GM23248 (cell line): ENCODE measurements around the gene COL4A4. TPM values are rescaled to one million over a fixed set of nuclear protein-coding genes. Genes with fewer than 3 reads are reported as not detected.
A peak's percentile ranks its signal among the peaks of the same experiment; 100 is the strongest.

ENCODE experiments used
- DNase-seq: peaks from one replicate; pipeline ENCODE4 v3.0.0-alpha.2; 2015
- H2AFZ ChIP-seq: fragments of 200-600 bp; sonication (generic); 2 replicates; pipeline ENCODE4 v1.6.1; 2016; ENCODE audit warnings: antibody characterized with exemption
- H3F3A ChIP-seq: fragments of 200-600 bp; sonication (generic); 2 replicates; pipeline ENCODE4 v1.6.1; 2016; ENCODE audit warnings: mild to moderate bottlenecking, antibody characterized with exemption, mixed run types; ENCODE audit not compliant: insufficient read depth
- H3K27ac ChIP-seq: fragments of 200-600 bp; sonication (generic); 2 replicates; pipeline ENCODE4 v1.5.1; 2016; ENCODE audit warnings: mild to moderate bottlenecking
- H3K27me3 ChIP-seq: fragments of 200-600 bp; sonication (generic); replicated peaks from 2 replicates; pipeline ENCODE4 v1.6.1; 2016; ENCODE audit warnings: mild to moderate bottlenecking; ENCODE audit not compliant: insufficient read depth
- H3K36me3 ChIP-seq: fragments of 200-600 bp; sonication (generic); 2 replicates; pipeline ENCODE4 v1.6.1; 2016; ENCODE audit warnings: low read depth, mild to moderate bottlenecking
- H3K4me1 ChIP-seq: fragments of 200-600 bp; sonication (generic); 2 replicates; pipeline ENCODE4 v1.6.1; 2016; ENCODE audit warnings: mild to moderate bottlenecking; ENCODE audit not compliant: insufficient read depth
- H3K4me2 ChIP-seq: fragments of 200-600 bp; sonication (generic); one replicate; pipeline ENCODE4 v1.6.1; 2016; ENCODE audit warnings: mild to moderate bottlenecking; ENCODE audit not compliant: unreplicated experiment
- H3K4me3 ChIP-seq: fragments of 200-600 bp; sonication (generic); 2 replicates; pipeline ENCODE4 v1.5.1; 2016; ENCODE audit warnings: mild to moderate bottlenecking
- H3K79me2 ChIP-seq: fragments of 200-600 bp; sonication (generic); 2 replicates; pipeline ENCODE4 v1.6.1; 2016; ENCODE audit warnings: mild to moderate bottlenecking; ENCODE audit not compliant: insufficient read depth
- H3K9ac ChIP-seq: fragments of 200-600 bp; sonication (generic); 2 replicates; pipeline ENCODE4 v1.6.1; 2016; ENCODE audit warnings: mild to moderate bottlenecking
- H3K9me2 ChIP-seq: fragments of 200-600 bp; sonication (generic); 2 replicates; pipeline ENCODE4 v1.6.1; 2016; ENCODE audit warnings: mixed run types, mild to moderate bottlenecking, moderate library complexity; ENCODE audit not compliant: insufficient read depth
- H3K9me3 ChIP-seq: fragments of 200-600 bp; sonication (generic); one replicate; pipeline ENCODE4 v1.6.1; 2017; ENCODE audit warnings: low read depth
- H4K20me1 ChIP-seq: fragments of 200-600 bp; sonication (generic); 2 replicates; pipeline ENCODE4 v1.6.0; 2016; ENCODE audit not compliant: insufficient read depth
- EZH2 ChIP-seq: fragments of 200-600 bp; sonication (generic); IDR thresholded peaks from 2 replicates; pipeline ENCODE4 v1.6.1; 2018; ENCODE audit warnings: antibody characterized with exemption, mild to moderate bottlenecking; ENCODE audit not compliant: insufficient read depth, poor library complexity, severe bottlenecking
- EZH2phosphoT487 ChIP-seq: fragments of 200-600 bp; sonication (generic); IDR thresholded peaks from 2 replicates; pipeline ENCODE4 v1.6.1; 2018; ENCODE audit warnings: antibody characterized with exemption, moderate library complexity, mild to moderate bottlenecking, low read depth; ENCODE audit not compliant: insufficient read depth
- WGBS, 2 experiments: methylation state at CpG; one replicate each; pipeline ENCODE4 v1.1.6; 2015 to 2017; ENCODE audit warnings: low lambda C conversion rate in 2 of 2, low coverage in 1 of 2; ENCODE audit errors: missing lambda C conversion rate in 2 of 2; 5-methylcytosine and 5-hydroxymethylcytosine counted together
- in situ Hi-C: fragments of 300-500 bp; cut with MboI; formaldehyde crosslinking; loops from 2 replicates; pipeline ENCODE4 v1.15.0; 2020
- polyA plus RNA-seq: library from polyadenylated mRNA; unstranded; fragments of >200 nt; fragmentation: Nextera tagmentation; extraction: Ambion mirVana; gene quantifications from 2 replicates; pipeline ENCODE4 v1.2.1, GENCODE V29; 2016
- total RNA-seq: library from RNA; depleted of rRNA; stranded (reverse); fragments of >200 nt; shearing (Covaris generic); gene quantifications from 2 replicates; pipeline ENCODE4 v1.2.3, GENCODE V29; 2014

Gene COL4A4
- total and polyA plus RNA-seq, 2 experiments from 2014 or later, result 0.36 to 0.76 TPM

GRCh38 chr2:227201771-227202170, 37.8 kb upstream of the COL4A4 start:
- H3K9me3 ChIP-seq, result no peaks in the 10 kb centered on the region
- no peak overlapping the region for H2AFZ ChIP-seq
- no peaks in the 10 kb centered on the region for H3K4me1 ChIP-seq
- H3K27ac ChIP-seq, result no peak overlapping the region
- DNase-seq, result no peak
- TF ChIP-seq EZH2 (no peak), EZH2phosphoT487 (no peak)
- no peak overlapping the region for H3K9ac ChIP-seq
- in situ Hi-C loops, result no loop called here
- H3F3A ChIP-seq, result no peaks in the 10 kb centered on the region
- no peaks in the 10 kb centered on the region for H3K79me2 ChIP-seq
- no peaks in the 10 kb centered on the region for H4K20me1 ChIP-seq
- no peaks in the 10 kb centered on the region for H3K27me3 ChIP-seq
- WGBS, 2 experiments, result 70 to 75% methylated on average over 2 of the region's 2 CpGs
- no peak overlapping the region for H3K4me3 ChIP-seq
- H3K4me2 ChIP-seq, result no peak overlapping the region
- no peaks in the 10 kb centered on the region for H3K9me2 ChIP-seq
- no peaks in the 10 kb centered on the region for H3K36me3 ChIP-seq

- Histone ChIP-seq H3K4me1 (no peaks in the 10 kb centered on the region), H3K27ac (no peak overlapping the region), H4K20me1 (no peaks in the 10 kb centered on the region), H3K4me2 (no peak overlapping the region), H3K4me3 (no peak overlapping the region), H3K36me3 (no peaks in the 10 kb centered on the region), H3K27me3 (no peaks in the 10 kb centered on the region), H3K9me3 (no peaks in the 10 kb centered on the region), H3F3A (no peaks in the 10 kb centered on the region), H3K9me2 (no peaks in the 10 kb centered on the region), H2AFZ (no peak overlapping the region), H3K9ac (no peak overlapping the region), H3K79me2 (no peaks in the 10 kb centered on the region)
- no peak for TF ChIP-seq EZH2
- TF ChIP-seq EZH2phosphoT487, result no peak
- 80 to 86% methylated on average over 3 of the region's 3 CpGs for WGBS, 2 experiments
- no peak for DNase-seq
- in situ Hi-C loops, result no loop called here
These were observed 34.9 kb upstream of the COL4A4 start for GRCh38 chr2:227198866-227199265.

GRCh38 chr2:227194219-227194618, 30.2 kb upstream of the COL4A4 start:
- Histone ChIP-seq H3K9ac (no peak overlapping the region), H3K27ac (no peak overlapping the region), H3K27me3 (no peaks in the 10 kb centered on the region), H3F3A (no peaks in the 10 kb centered on the region), H3K36me3 (no peaks in the 10 kb centered on the region), H3K4me2 (no peak overlapping the region), H3K4me3 (no peak overlapping the region), H3K9me3 (no peaks in the 10 kb centered on the region), H3K79me2 (no peaks in the 10 kb centered on the region), H3K9me2 (no peaks in the 10 kb centered on the region), H3K4me1 (no peaks in the 10 kb centered on the region), H4K20me1 (no peaks in the 10 kb centered on the region), H2AFZ (no peak overlapping the region)
- TF ChIP-seq EZH2, result no peak
- no peak for TF ChIP-seq EZH2phosphoT487
- WGBS, 2 experiments, result 28 to 55% methylated on average over 2 of the region's 2 CpGs
- DNase-seq, result no peak
- in situ Hi-C loops, result no loop called here

GRCh38 chr2:227192491-227192890, 28.5 kb upstream of the COL4A4 start:
- in situ Hi-C loops, result no loop called here
- WGBS, 2 experiments, result 83 to 84% methylated on average over 3 of the region's 3 CpGs
- H3F3A ChIP-seq, result no peaks in the 10 kb centered on the region
- H2AFZ ChIP-seq, result no peak overlapping the region
- no peaks in the 10 kb centered on the region for H4K20me1 ChIP-seq
- no peaks in the 10 kb centered on the region for H3K9me3 ChIP-seq
- H3K4me1 ChIP-seq, result 0 out of 2 replicates have a peak, but pooled peaks cover 5% of the 10 kb centered on the region
- TF ChIP-seq EZH2 (no peak), EZH2phosphoT487 (no peak)
- H3K27me3 ChIP-seq, result no peaks in the 10 kb centered on the region
- H3K4me2 ChIP-seq, result no peak overlapping the region
- H3K27ac ChIP-seq, result no peak overlapping the region
- H3K9ac ChIP-seq, result no peak overlapping the region
- H3K36me3 ChIP-seq, result no peaks in the 10 kb centered on the region
- H3K79me2 ChIP-seq, result no peaks in the 10 kb centered on the region
- H3K9me2 ChIP-seq, result no peaks in the 10 kb centered on the region
- H3K4me3 ChIP-seq, result no peak overlapping the region
- peak; percentile 2 for DNase-seq

- no peaks in the 10 kb centered on the region for H4K20me1 ChIP-seq
- H3K4me2 ChIP-seq, result no peak overlapping the region
- H3K4me3 ChIP-seq, result no peak overlapping the region
- no peaks in the 10 kb centered on the region for H3K79me2 ChIP-seq
- TF ChIP-seq EZH2phosphoT487 (no peak), EZH2 (no peak)
- peak; percentile 4 for DNase-seq
- H3K9ac ChIP-seq, result no peak overlapping the region
- H3K9me3 ChIP-seq, result no peaks in the 10 kb centered on the region
- no peaks in the 10 kb centered on the region for H3K27me3 ChIP-seq
- no peaks in the 10 kb centered on the region for H3K36me3 ChIP-seq
- WGBS, 2 experiments, result 21 to 31% methylated on average over 3 of the region's 3 CpGs
- H3K9me2 ChIP-seq, result no peaks in the 10 kb centered on the region
- H3F3A ChIP-seq, result no peaks in the 10 kb centered on the region
- H2AFZ ChIP-seq, result no peak overlapping the region
- in situ Hi-C loops, result no loop called here
- H3K27ac ChIP-seq, result no peak overlapping the region
- H3K4me1 ChIP-seq, result 0 out of 2 replicates have a peak, but pooled peaks cover 5% of the 10 kb centered on the region
These were observed 27.4 kb upstream of the COL4A4 start for GRCh38 chr2:227191367-227191766.
